ENCODE data around the gene HASPIN. TPM values are rescaled to one million over a fixed set of nuclear protein-coding genes. Genes with fewer than 3 reads are reported as not detected.

The HASPIN gene
- total RNA-seq, 4 donors from 2014 or later, result 0.13 to 0.15 TPM; not detected in 2

- Histone ChIP-seq H3K27me3 (peaks cover 72% of the 10 kb centered on the region), H3K4me1 (peaks cover 0 to 8% (median 3%) of the 10 kb centered on the region in 3 donors), H3K36me3 (no peaks in the 10 kb centered on the region), H3K4me3 (no peak overlapping the region), H3K27ac (no peak overlapping the region), H3K9me3 (no peaks in the 10 kb centered on the region)
- TF ChIP-seq POLR2AphosphoS5 (IDR thresholded peaks at IDR 0.05), result no peak
- no peak for TF ChIP-seq POLR2A (IDR thresholded peaks at IDR 0.05)
- TF ChIP-seq EP300 (IDR thresholded peaks at IDR 0.05), result no peak
- TF ChIP-seq CTCF (IDR thresholded peaks at IDR 0.05), result no peak
- no peak for ATAC-seq
- WGBS, 2 donors (ENCODE audit: low coverage in 1 of 2), result 82 to 100% methylated on average over 1 to 2 of the region's 22 CpGs
These were observed 33.5 kb upstream of the HASPIN start for GRCh38 chr17:3690094-3690715.

- ATAC-seq, result no peak
- no peaks in the 10 kb centered on the region for H3K36me3 ChIP-seq
- TF ChIP-seq CTCF (IDR thresholded peaks at IDR 0.05) (no peak), POLR2AphosphoS5 (IDR thresholded peaks at IDR 0.05) (no peak), EP300 (IDR thresholded peaks at IDR 0.05) (no peak), POLR2A (IDR thresholded peaks at IDR 0.05) (no peak)
- H3K4me1 ChIP-seq, result peaks cover 0 to 22% (median 9%) of the 10 kb centered on the region in 3 donors
- H3K4me3 ChIP-seq, result no peak overlapping the region
- no peak overlapping the region for H3K27ac ChIP-seq
- peaks cover 83% of the 10 kb centered on the region for H3K27me3 ChIP-seq
- H3K9me3 ChIP-seq, result no peaks in the 10 kb centered on the region
- no CpG with 5 or more reads among the region's 16 CpGs for WGBS, 2 donors (ENCODE audit: low coverage in 1 of 2)
These were observed 32.1 kb upstream of the HASPIN start for GRCh38 chr17:3691617-3692067.

- WGBS, 2 donors (ENCODE audit: low coverage in 1 of 2), result 70 to 83% methylated on average over 4 to 6 of the region's 9 CpGs
- Histone ChIP-seq H3K36me3 (no peaks in the 10 kb centered on the region), H3K9me3 (no peaks in the 10 kb centered on the region), H3K4me3 (no peak overlapping the region), H3K27ac (no peak overlapping the region), H3K4me1 (peaks cover 0 to 24% (median 9%) of the 10 kb centered on the region in 3 donors), H3K27me3 (peaks cover 90% of the 10 kb centered on the region)
- TF ChIP-seq CTCF (IDR thresholded peaks at IDR 0.05), result no peak
- no peak for ATAC-seq
These were observed 31.4 kb upstream of the HASPIN start for GRCh38 chr17:3692346-3692745.

GRCh38 chr17:3693141-3693540 is 30.6 kb upstream of the HASPIN start:
- H3K4me3 ChIP-seq, result no peak overlapping the region
- no peak for ATAC-seq
- WGBS, 2 donors (ENCODE audit: low coverage in 1 of 2), result 57 to 59% methylated on average over 3 to 4 of the region's 4 CpGs
- peaks cover 0 to 24% (median 9%) of the 10 kb centered on the region in 3 donors for H3K4me1 ChIP-seq
- no peaks in the 10 kb centered on the region for H3K36me3 ChIP-seq
- TF ChIP-seq EP300 (IDR thresholded peaks at IDR 0.05) (no peak), CTCF (IDR thresholded peaks at IDR 0.05) (no peak), POLR2AphosphoS5 (IDR thresholded peaks at IDR 0.05) (no peak), POLR2A (IDR thresholded peaks at IDR 0.05) (no peak)
- H3K27me3 ChIP-seq, result peaks cover 94% of the 10 kb centered on the region
- H3K27ac ChIP-seq, result no peak overlapping the region
- peaks cover 0 to 8% (median 0%) of the 10 kb centered on the region in 3 donors for H3K9me3 ChIP-seq

GRCh38 chr17:3693829-3694231 is 29.9 kb upstream of the HASPIN start:
- Histone ChIP-seq H3K27ac (no peak overlapping the region), H3K27me3 (peaks cover 94% of the 10 kb centered on the region), H3K9me3 (peaks cover 0 to 13% (median 0%) of the 10 kb centered on the region in 3 donors), H3K4me1 (peaks cover 0 to 24% (median 9%) of the 10 kb centered on the region in 3 donors), H3K36me3 (no peaks in the 10 kb centered on the region), H3K4me3 (no peak overlapping the region)
- WGBS, 2 donors (ENCODE audit: low coverage in 1 of 2), result 77 to 78% methylated on average over 7 to 8 of the region's 9 CpGs
- ATAC-seq, result no peak
- no peak for TF ChIP-seq POLR2A (IDR thresholded peaks at IDR 0.05)
- no peak for TF ChIP-seq CTCF (IDR thresholded peaks at IDR 0.05)
- no peak for TF ChIP-seq EP300 (IDR thresholded peaks at IDR 0.05)
- TF ChIP-seq POLR2AphosphoS5 (IDR thresholded peaks at IDR 0.05), result no peak

Data from gastroesophageal sphincter (tissue), 4 donors.